Esophagus muscularis mucosa (tissue), 4 donors: ENCODE data around the gene DNM3. TPM values are rescaled to one million over a fixed set of nuclear protein-coding genes. Genes with fewer than 3 reads are reported as not detected.

Experiments used
- DNase-seq: peaks from one replicate; pipeline ENCODE4 v3.0.0-alpha.2; 2017; ENCODE audit errors: extremely low spot score
- H3K27ac ChIP-seq, 4 donors: fragments of 200-600 bp; sonication (generic); replicated peaks in 1 of 4; 1 replicate in 3 of 4; 2 replicates in 1 of 4; pipeline ENCODE4 v1.5.1; 2016 to 2019; ENCODE audit warnings: mild to moderate bottlenecking in 1 of 4
- H3K27me3 ChIP-seq, 4 donors: fragments of 200-600 bp; sonication (generic); one replicate each; pipeline versions ENCODE4 v1.5.1 to v1.6.0; 2016 to 2019
- H3K36me3 ChIP-seq, 4 donors: fragments of 200-600 bp; sonication (generic); one replicate each; pipeline ENCODE4 v1.5.1; 2016 to 2019
- H3K4me1 ChIP-seq, 4 donors: fragments of 200-600 bp; sonication (generic); one replicate each; pipeline ENCODE4 v1.5.1; 2016 to 2019
- H3K4me3 ChIP-seq, 4 donors: fragments of 200-600 bp; sonication (generic); 1 replicate in 2 of 4; 2 replicates in 2 of 4; pipeline ENCODE4 v1.5.1; 2016 to 2019; ENCODE audit warnings: mild to moderate bottlenecking in 4 of 4, moderate library complexity in 1 of 4
- H3K9me3 ChIP-seq, 4 donors: fragments of 200-600 bp; sonication (generic); 1 replicate in 3 of 4; 2 replicates in 1 of 4; pipeline ENCODE4 v1.5.1; 2016 to 2019
- EP300 ChIP-seq: sonication (generic); formaldehyde crosslinking; IDR thresholded peaks from one replicate; pipeline ENCODE4 v1.6.1; 2017; ENCODE audit warnings: antibody characterized with exemption
- POLR2A ChIP-seq: fragments of 450-650 bp; IDR thresholded peaks from one replicate; pipeline ENCODE4 v1.6.1; 2017; ENCODE audit warnings: antibody characterized with exemption, moderate library complexity, mild to moderate bottlenecking, low read depth
- POLR2AphosphoS5 ChIP-seq, 2 donors: sonication (generic); formaldehyde crosslinking; IDR thresholded peaks; one replicate each; pipeline ENCODE4 v1.6.1; 2017; ENCODE audit warnings: antibody characterized with exemption in 2 of 2
- WGBS: methylation state at CpG from one replicate; pipeline ENCODE4 v1.1.5; 2018; 5-methylcytosine and 5-hydroxymethylcytosine counted together
- intact Hi-C: fragments of 100-400 bp; cut with DNase I; formaldehyde crosslinking; loops from one replicate; pipeline ENCODE4 v1.15.1; 2023
- total RNA-seq, 4 donors: library from RNA; depleted of rRNA; stranded (reverse); fragments of >200 nt; gene quantifications; one replicate each; pipeline versions ENCODE4 v1.1.0 to v1.2.1, GENCODE V29; 2016
- TF ChIP-seq, protein P1 (sequence below), 3 experiments: fragments of 200-600 bp in 2 of 3; fragments of 450-650 bp in 1 of 3; sonication (generic) in 2 of 3; IDR thresholded peaks; one replicate each; pipeline ENCODE4 v1.5.1; 2017 to 2019; ENCODE audit warnings: antibody characterized with exemption in 3 of 3, mild to moderate bottlenecking in 2 of 3, moderate library complexity in 1 of 3

The DNM3 gene
- total RNA-seq, 4 donors from 2014 or later: 3.3 to 6.4 (median 3.9) TPM

DNA sequence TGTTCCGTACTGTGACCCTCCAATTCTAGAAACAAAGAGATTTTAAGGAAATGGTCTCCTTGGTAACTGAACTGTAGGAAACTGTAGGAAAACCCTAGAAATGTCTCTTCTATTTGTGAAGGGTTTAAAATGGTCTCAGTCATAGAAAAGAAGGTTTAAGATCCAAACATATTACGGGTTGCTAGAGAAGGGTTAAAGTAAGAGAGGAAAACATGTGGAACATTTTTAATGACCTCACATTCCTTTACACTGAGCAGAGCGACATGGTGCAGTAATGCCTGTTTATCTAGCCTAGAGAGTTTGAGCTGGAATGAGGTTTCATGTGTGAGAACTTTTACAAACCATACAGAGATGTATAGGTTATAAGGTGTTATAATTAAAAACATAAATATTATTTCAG is 542.2 kb downstream of the DNM3 start:
- TF ChIP-seq EP300: no peak
- H3K36me3 ChIP-seq: no peaks in the 10 kb centered on the region
- H3K9me3 ChIP-seq: no peaks in the 10 kb centered on the region
- no peaks in the 10 kb centered on the region for H3K27me3 ChIP-seq
- peaks cover 0 to 26% (median 22%) of the 10 kb centered on the region in 4 donors for H3K4me1 ChIP-seq
- 24% methylated on average over 3 of the region's 3 CpGs for WGBS
- DNase-seq: no peak
- H3K4me3 ChIP-seq: peak overlapping the region in 2 of 4 donors; percentile 9 to 19
- intact Hi-C loops: no loop called here
- H3K27ac ChIP-seq: peak overlapping the region; percentile 33 to 50 (median 44)

DNA sequence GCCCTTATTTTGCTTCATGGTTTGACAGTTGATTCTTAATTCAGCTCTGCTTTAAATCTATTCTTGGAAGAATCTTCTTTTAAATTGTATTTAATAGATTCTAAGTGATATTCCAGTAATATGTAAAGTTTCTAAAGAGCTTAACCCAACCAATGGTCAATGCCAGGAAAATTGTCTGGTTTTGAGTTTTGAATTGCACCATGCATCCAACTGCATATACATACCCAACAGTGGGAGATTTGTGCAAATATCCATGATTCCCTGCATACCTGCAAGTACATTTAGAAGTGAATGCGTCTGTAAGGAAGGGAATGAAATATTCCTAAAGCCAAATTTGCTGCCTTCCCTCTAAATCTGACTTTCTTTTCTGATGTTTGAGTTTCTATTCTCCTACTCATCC is 543.4 kb downstream of the DNM3 start:
- Histone ChIP-seq H3K27ac (no peak overlapping the region), H3K36me3 (no peaks in the 10 kb centered on the region), H3K27me3 (no peaks in the 10 kb centered on the region), H3K4me3 (no peak overlapping the region), H3K9me3 (no peaks in the 10 kb centered on the region), H3K4me1 (peaks cover 0 to 26% (median 22%) of the 10 kb centered on the region in 4 donors)
- no peak for DNase-seq
- intact Hi-C loops: no loop called here
- TF ChIP-seq POLR2A (no peak), POLR2AphosphoS5 (IDR thresholded peaks at IDR 0.05) (no peak), EP300 (no peak)
- TF ChIP-seq, protein P1, sequence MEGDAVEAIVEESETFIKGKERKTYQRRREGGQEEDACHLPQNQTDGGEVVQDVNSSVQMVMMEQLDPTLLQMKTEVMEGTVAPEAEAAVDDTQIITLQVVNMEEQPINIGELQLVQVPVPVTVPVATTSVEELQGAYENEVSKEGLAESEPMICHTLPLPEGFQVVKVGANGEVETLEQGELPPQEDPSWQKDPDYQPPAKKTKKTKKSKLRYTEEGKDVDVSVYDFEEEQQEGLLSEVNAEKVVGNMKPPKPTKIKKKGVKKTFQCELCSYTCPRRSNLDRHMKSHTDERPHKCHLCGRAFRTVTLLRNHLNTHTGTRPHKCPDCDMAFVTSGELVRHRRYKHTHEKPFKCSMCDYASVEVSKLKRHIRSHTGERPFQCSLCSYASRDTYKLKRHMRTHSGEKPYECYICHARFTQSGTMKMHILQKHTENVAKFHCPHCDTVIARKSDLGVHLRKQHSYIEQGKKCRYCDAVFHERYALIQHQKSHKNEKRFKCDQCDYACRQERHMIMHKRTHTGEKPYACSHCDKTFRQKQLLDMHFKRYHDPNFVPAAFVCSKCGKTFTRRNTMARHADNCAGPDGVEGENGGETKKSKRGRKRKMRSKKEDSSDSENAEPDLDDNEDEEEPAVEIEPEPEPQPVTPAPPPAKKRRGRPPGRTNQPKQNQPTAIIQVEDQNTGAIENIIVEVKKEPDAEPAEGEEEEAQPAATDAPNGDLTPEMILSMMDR (IDR thresholded peaks at IDR 0.05): no peak
- 88% methylated on average over 1 of the region's 1 CpG for WGBS

DNA sequence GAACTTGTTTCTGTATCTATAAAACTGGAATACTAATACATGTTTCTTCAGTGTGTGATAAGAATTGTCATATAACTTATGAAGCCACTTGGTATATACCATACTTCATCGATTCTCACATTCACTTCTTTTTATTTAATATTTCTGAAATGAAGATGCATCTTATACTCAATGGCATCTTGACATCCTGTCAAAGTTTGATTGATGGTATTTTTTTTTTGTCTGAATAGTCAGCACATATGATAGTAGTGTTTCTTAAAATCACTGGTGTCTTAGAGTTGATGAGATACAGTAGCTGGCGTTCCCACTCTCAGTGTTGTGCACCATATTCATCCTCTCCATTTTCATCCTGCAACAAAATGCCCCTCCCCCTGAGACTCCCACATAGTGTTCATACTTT is 544.7 kb downstream of the DNM3 start:
- intact Hi-C loops: no loop called here
- no peak overlapping the region for H3K27ac ChIP-seq
- no peaks in the 10 kb centered on the region for H3K27me3 ChIP-seq
- H3K4me3 ChIP-seq: no peak overlapping the region
- peaks cover 0 to 36% (median 29%) of the 10 kb centered on the region in 4 donors for H3K4me1 ChIP-seq
- TF ChIP-seq EP300: no peak
- no peak for TF ChIP-seq POLR2AphosphoS5 (IDR thresholded peaks at IDR 0.05)
- TF ChIP-seq, protein P1 (IDR thresholded peaks at IDR 0.05): no peak
- no peak for TF ChIP-seq POLR2A
- no peaks in the 10 kb centered on the region for H3K9me3 ChIP-seq
- DNase-seq: no peak
- WGBS: 99% methylated on average over 2 of the region's 2 CpGs
- no peaks in the 10 kb centered on the region for H3K36me3 ChIP-seq

DNA sequence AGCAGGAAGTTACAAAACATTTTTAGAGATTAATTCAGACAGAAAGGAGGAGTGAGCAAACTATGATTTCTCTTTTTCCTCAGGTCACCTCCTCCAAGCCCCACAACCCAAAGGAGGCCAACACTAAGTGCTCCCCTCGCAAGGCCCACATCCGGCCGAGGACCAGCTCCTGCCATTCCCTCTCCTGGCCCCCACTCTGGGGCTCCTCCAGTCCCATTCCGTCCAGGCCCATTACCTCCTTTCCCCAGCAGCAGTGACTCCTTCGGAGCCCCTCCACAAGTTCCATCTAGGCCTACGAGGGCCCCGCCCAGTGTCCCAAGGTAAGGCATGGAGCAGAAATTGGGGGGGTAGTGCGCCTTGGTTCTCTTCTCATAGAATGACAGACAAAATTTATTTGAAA is 547.2 kb downstream of the DNM3 start:
- H3K4me3 ChIP-seq: no peak overlapping the region
- DNase-seq: no peak
- H3K4me1 ChIP-seq: peaks cover 0 to 39% (median 22%) of the 10 kb centered on the region in 4 donors
- no peak overlapping the region for H3K27ac ChIP-seq
- 94% methylated on average over 8 of the region's 8 CpGs for WGBS
- intact Hi-C loops: no loop called here
- H3K27me3 ChIP-seq: no peaks in the 10 kb centered on the region
- no peak for TF ChIP-seq POLR2AphosphoS5 (IDR thresholded peaks at IDR 0.05)
- no peak for TF ChIP-seq EP300
- no peak for TF ChIP-seq POLR2A
- TF ChIP-seq, protein P1 (IDR thresholded peaks at IDR 0.05): no peak
- no peaks in the 10 kb centered on the region for H3K36me3 ChIP-seq
- H3K9me3 ChIP-seq: no peaks in the 10 kb centered on the region

DNA sequence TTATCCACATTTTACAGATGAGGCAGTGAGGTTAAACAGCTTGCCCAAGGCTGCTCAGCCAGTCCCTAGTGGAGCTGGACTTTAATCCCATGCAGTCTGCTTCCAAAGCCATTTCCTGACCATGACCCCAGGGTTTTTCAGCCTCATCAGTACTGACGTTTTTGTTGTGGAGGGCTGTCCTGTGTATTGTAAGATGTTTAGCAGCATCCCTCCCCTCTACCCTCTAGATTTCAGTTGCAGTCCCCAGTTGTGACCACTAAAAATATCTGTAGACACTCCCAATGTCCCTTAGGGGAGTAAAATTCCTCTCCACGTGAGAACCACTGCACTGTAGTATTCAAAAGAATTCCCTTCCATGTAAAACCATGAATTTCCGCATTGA is 549.0 kb downstream of the DNM3 start:
- no peaks in the 10 kb centered on the region for H3K27me3 ChIP-seq
- H3K4me1 ChIP-seq: peaks cover 0 to 46% (median 32%) of the 10 kb centered on the region in 4 donors
- 29% methylated on average over 3 of the region's 3 CpGs for WGBS
- no peaks in the 10 kb centered on the region for H3K36me3 ChIP-seq
- intact Hi-C loops: loop anchor here (10.0 kb wide), 1 partner anchor 65 kb away; no protein-coding TSS in a partner anchor
- H3K4me3 ChIP-seq: no peak overlapping the region
- H3K9me3 ChIP-seq: no peaks in the 10 kb centered on the region
- DNase-seq: no peak
- TF ChIP-seq, protein P1 (IDR thresholded peaks at IDR 0.05): no peak
- TF ChIP-seq POLR2A (no peak), EP300 (no peak), POLR2AphosphoS5 (IDR thresholded peaks at IDR 0.05) (no peak)
- H3K27ac ChIP-seq: peak overlapping the region in 2 of 4 donors; percentile 27 to 34
